ENCODE measurements around the gene TTPAL.
"Not testable (repeated sequence)": the region's sequence is repeated elsewhere in the genome, so short reads cannot be mapped to it uniquely, and the experiment has no call there.

The TTPAL gene

DNA sequence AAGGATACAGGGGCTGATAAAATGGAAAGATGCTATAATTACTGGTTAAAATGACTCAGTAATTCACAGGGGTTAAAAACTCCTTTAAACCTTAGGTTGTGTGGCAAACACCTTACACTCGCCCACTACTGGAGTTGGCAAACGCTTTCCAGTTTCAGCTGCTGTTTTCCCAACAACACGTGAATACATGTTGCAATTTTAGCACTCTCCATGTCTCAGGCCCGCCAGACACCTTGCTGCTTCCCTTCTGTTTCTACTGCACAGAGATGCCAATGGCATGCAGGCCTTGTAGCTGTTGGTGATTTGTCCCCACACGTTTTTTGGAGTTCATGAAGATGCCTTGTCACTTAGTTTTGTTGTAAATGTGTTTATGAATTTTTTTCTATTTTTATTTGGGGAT lies 5.3 kb upstream of the TTPAL start:
- no peak for DNase-seq

DNA sequence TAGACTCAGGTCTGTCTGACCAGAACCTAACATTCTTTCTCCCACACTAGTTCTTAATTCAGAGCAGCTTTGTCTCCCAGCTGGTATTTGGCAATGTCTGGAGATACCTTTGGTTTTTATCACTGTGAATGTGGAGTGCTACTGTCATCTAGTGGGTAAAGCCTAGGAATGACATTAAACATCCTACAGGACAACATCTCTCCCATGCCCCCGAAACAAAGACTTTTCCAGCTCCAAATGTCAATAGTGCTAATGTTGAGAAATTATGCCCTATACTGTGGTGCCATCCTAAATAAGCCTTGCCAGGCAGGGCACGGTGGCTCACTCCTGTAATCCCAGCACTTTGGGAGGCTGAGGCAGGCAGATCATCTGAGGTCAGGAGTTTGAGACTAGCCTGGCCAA lies 4.2 kb upstream of the TTPAL start:
- no peak for DNase-seq

DNA sequence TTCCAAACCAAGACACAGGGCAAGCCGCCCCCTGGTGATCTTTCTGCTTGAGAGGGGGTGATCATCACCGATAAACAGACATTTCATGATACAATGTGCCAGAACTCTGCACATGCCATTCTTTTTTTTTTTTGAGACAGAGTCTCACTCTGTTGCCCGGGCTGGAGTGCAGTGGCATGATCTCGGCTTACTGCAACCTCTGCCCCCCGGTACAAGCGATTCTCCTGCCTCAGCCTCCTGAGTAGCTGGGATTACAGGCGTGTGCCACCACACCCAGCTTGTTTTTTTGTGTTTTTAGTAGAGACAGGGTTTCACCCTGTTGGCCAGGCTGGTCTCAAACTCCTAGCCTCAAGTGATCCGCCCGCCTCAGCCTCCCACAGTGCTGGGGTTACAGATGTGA lies 3.4 kb upstream of the TTPAL start:
- not testable (repeated sequence) for DNase-seq

DNA sequence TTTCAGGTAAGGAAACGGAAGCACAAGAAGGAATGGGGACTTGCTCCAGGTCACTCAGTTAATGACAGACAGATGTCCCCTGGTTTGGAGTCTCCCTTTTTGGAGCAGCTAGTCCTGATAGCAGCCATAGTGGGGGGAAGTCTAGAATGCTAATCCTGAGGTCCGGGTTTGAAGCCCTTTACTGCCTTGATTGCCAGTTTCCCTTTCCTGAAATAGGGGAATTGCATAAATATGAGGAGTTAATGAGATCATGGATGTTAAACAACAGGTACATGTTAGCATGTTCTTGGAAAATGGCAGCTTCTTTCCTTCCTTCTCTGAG lies 341 bp upstream of the TTPAL start:
- no peak for DNase-seq

DNA sequence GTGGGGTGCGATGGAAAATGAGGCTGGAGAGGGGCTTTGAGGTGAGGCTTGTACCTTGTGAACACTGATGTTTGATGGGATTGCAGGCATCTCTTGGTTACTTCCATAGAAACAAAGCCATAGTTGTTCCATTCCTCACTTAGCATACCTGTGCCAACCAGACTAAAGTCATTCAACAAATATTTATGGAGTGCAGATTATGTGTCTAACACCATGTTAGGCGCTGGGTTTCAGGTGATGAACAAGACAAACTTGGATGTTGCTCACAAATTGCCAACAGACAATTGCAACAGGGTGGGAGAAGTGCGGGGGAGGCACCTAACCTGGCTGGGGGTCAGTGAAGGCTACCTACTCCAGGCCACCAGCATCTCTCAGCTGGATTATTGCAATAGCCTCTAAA lies 1.5 kb downstream of the TTPAL start:
- DNase-seq, result no peak

- DNase-seq, result no peak
Measured at GRCh38 chr20:44478206-44478605, 2.5 kb downstream of the TTPAL start.

DNA sequence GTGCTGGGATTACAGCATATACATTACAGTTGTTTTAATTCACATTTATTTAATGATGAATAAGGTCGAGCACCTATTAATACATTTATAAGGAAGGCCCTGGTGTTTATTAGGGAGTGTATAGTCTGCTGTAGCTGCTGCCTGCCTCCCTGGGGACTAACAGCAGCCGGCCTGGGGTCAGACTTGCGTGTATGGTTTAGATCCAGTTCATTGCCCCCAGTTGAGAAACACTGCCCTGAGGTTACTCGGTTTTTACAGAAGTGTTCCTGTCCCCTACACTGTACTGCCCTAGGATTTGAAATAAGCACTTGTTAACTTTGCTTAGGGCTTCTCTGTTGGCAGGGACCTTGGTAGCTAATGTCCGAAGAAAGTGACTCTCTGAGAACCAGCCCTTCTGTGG lies 4.0 kb downstream of the TTPAL start:
- no peak for DNase-seq

- no peak for DNase-seq
Measured at GRCh38 chr20:44480097-44480496, 4.4 kb downstream of the TTPAL start.

DNA sequence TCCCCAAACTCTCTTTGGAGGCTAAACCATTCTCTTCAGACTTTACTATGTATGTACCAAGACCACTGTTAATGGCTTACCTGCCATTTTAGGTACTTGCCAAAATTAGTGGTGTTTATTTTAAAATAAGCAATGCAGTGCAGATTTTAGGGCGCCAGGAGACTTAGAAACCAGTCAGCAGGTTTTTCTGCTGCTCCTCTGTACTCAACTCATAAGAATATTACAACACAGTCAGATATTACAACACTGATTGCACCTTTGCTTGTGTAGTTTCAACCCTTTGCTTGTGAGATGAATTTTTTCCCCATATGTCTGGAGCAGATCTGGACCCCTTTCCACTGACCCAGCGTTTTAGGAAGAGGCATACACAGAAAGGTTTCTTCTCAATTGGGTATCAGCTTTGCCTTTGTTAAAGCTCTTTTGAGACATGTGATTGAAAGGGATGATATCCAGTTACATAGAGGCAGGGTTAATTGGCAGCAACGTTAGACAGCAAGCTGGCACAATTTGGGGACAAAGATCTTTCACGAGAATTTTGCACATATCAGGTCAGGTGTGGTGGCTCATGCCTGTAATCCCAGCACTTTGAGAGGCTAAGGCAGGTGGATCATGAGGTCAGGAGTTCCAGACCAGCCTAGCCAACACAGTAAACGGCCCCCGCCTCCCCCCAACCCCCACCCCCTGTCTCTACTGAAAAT lies 6.2 kb downstream of the TTPAL start:
- DNase-seq, result no peak

DNA sequence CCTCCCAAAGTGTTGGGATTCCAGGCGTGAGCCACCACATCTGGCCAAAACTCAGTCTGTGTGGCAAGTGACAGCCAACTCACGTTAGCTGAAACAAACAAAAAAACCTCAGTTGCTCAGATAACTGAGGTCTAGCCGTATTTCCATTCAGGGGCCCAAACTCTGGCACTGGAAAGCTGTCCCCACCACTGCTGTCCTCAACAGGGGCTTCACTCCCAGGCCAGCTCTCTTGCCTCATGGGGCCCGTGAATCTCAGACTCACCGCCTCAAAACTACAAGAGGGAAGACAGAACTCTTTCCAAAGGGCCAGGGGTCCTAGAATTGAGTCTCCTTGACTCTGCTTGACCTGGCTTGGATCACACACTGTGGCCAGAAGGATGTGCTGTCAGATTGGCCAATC lies 7.4 kb downstream of the TTPAL start:
- no peak for DNase-seq

- no peak for DNase-seq
Measured at GRCh38 chr20:44485078-44485829, 9.6 kb downstream of the TTPAL start.

- no peak for DNase-seq
Measured at GRCh38 chr20:44485830-44486198, 10.1 kb downstream of the TTPAL start.

DNA sequence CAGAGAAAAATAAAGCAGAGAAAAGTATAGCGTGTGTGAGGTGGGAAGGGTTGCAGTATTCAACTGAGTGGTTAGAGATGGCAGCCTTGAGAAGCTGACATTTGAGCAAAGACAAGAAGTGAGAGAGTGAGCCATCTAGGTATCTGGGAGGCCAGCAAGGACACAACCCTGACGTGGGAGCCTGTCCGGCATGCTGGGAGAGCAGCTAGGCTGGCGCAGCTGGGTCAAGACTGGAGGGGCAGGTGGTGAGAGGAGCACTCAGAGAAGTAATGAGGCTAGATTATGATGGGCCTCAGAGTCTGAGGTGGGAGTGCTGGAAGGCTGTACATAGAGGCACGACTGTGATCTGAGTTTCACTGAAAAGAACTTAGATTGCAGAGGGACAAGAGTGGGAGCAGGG lies 12.9 kb downstream of the TTPAL start:
- DNase-seq, result no peak

- DNase-seq, result no peak
Measured at GRCh38 chr20:44489223-44489622, 13.5 kb downstream of the TTPAL start.

- no peak for DNase-seq
Measured at GRCh38 chr20:44489931-44490330, 14.3 kb downstream of the TTPAL start.

- no peak for DNase-seq
Measured at GRCh38 chr20:44491635-44492395, 16.1 kb downstream of the TTPAL start.

- DNase-seq, result no peak
Measured at GRCh38 chr20:44494266-44494665, 18.6 kb downstream of the TTPAL start.

DNA sequence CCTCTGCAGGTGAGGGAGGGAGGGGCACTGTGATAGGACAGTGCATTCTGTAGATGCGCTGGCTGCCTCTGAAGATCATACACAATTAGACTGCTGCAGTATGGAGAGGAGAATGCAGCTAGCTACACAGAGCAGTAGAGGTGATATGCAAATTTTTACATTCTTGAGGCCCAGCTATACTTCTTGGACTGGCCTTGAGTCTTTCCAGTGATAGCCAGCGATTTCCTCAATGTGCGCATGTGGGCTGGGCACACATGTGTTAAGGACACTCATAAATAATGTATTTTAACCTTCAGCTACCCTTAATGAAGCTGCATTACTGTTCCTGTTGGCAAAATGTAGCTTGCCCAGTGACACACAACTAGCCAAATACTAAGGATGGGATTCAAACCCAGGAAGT lies 19.0 kb downstream of the TTPAL start:
- no peak for DNase-seq

GRCh38 chr20:44495257-44495656 lies 19.6 kb downstream of the TTPAL start:
- no peak for DNase-seq

- no peak for DNase-seq
Measured at GRCh38 chr20:44495802-44496481, 20.3 kb downstream of the TTPAL start.

DNA sequence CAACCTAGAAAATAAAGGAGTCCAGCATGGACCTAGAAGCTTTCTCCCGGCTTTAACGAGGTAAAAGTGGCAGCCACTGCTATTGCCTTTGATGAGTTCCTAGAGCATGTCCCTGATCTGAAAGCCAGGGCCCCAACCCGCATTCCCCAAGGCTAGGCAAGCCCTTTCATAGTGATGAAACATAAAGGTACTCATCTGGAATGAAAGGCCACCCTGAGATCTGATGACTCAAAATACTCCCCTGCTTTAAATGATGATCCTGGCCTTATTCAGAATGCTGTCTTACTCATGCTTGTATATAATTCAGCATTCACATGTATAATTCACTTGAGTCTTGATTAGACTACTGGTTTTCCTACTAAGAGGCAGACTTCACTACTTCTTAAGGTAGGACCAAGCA lies 21.3 kb downstream of the TTPAL start:
- DNase-seq, result no peak

- DNase-seq, result no peak
Measured at GRCh38 chr20:44497761-44498160, 22.1 kb downstream of the TTPAL start.

DNA sequence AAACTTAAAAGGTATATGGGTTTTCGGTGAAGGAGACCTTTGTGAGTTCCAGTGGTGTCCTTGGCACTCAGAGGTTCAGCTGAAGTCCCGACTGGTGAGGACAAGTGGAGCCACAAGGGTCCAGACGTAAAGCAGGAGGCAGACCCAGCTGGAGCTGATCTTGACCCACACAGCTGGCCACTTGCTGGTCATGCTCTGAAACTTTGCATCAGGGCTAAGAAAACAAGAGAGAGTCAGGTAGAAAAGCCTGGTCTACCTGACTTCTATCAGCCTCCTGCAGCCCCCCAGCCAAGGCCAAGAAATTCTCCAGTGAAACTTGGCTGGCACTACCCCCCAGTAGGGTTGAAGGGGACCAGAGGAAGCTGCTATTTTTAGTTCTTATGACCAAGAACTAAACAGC lies 24.5 kb downstream of the TTPAL start:
- DNase-seq, result no peak

- DNase-seq, result no peak
Measured at GRCh38 chr20:44501448-44501847, 25.8 kb downstream of the TTPAL start.
